HPDE6-E6E7 (cell line): ENCODE measurements around the gene ZNF236.
"Not testable (repeated sequence)": the region's sequence is repeated elsewhere in the genome, so short reads cannot be mapped to it uniquely, and the experiment has no call there.

Experiments used
- DNase-seq: peaks from one replicate; pipeline ENCODE4 v3.0.0; 2011; ENCODE audit warnings: missing footprints; ENCODE audit errors: extremely low spot score

The ZNF236 gene

GRCh38 chr18:76822506-76823160 is at the start of gene ZNF236:
ZNF236 (plus strand) TSS chr18:76822557; CDS start chr18:76822608, 51 bp downstream.
- DNase-seq = peak; percentile 55

GRCh38 chr18:76772665-76773064 is 49.7 kb upstream of the ZNF236 start:
- no peak for DNase-seq

- not testable (repeated sequence) for DNase-seq
These were observed 45.3 kb upstream of the ZNF236 start for GRCh38 chr18:76777036-76777435.

- no peak for DNase-seq
These were observed 38.4 kb upstream of the ZNF236 start for GRCh38 chr18:76783786-76784484.

- no peak for DNase-seq
These were observed 36.5 kb upstream of the ZNF236 start for GRCh38 chr18:76785872-76786271.

- DNase-seq = no peak
These were observed 33.6 kb upstream of the ZNF236 start for GRCh38 chr18:76788571-76789317.

GRCh38 chr18:76791106-76791505 is 31.3 kb upstream of the ZNF236 start:
- DNase-seq = no peak

- DNase-seq = no peak
These were observed 30.7 kb upstream of the ZNF236 start for GRCh38 chr18:76791642-76792041.

- no peak for DNase-seq
These were observed 28.0 kb upstream of the ZNF236 start for GRCh38 chr18:76794326-76794725.

GRCh38 chr18:76801567-76802505 is 20.5 kb upstream of the ZNF236 start:
- DNase-seq = peak; percentile 71

- no peak for DNase-seq
These were observed 18.9 kb upstream of the ZNF236 start for GRCh38 chr18:76803413-76803812.

GRCh38 chr18:76803814-76804213 is 18.5 kb upstream of the ZNF236 start:
- DNase-seq = peak; percentile 76

- no peak for DNase-seq
These were observed 17.1 kb upstream of the ZNF236 start for GRCh38 chr18:76805221-76805620.

GRCh38 chr18:76806301-76806700 is 16.1 kb upstream of the ZNF236 start:
- DNase-seq = peak; percentile 97

- DNase-seq = no peak
These were observed 13.8 kb upstream of the ZNF236 start for GRCh38 chr18:76808561-76808960.

GRCh38 chr18:76811530-76811929 is 10.8 kb upstream of the ZNF236 start:
- not testable (repeated sequence) for DNase-seq

GRCh38 chr18:76814256-76814655 is 8.1 kb upstream of the ZNF236 start:
- no peak for DNase-seq

GRCh38 chr18:76816127-76816526 is 6.2 kb upstream of the ZNF236 start:
- no peak for DNase-seq

GRCh38 chr18:76817888-76818611 is 4.3 kb upstream of the ZNF236 start:
- no peak for DNase-seq

- no peak for DNase-seq
These were observed 2.8 kb upstream of the ZNF236 start for GRCh38 chr18:76819411-76820136.
